Measurements from ENCODE around the gene TSPO2.
A peak's percentile ranks its signal among the peaks of the same experiment; 100 is the strongest.
"Not testable (repeated sequence)": the region's sequence is repeated elsewhere in the genome, so short reads cannot be mapped to it uniquely, and the experiment has no call there.

TSPO2 gene

GRCh38 chr6:40999569-40999968, 42.7 kb upstream of the TSPO2 start:
- TF ChIP-seq ZFP30 (CRISPR knock-in tag; IDR thresholded peaks at IDR 0.05) (no peak), ZNF70 (CRISPR knock-in tag; IDR thresholded peaks at IDR 0.05) (no peak), SNAI2 (CRISPR knock-in tag; IDR thresholded peaks at IDR 0.05) (no peak), RARB (CRISPR knock-in tag; IDR thresholded peaks at IDR 0.05) (no peak)
- TF ChIP-seq, protein P1, sequence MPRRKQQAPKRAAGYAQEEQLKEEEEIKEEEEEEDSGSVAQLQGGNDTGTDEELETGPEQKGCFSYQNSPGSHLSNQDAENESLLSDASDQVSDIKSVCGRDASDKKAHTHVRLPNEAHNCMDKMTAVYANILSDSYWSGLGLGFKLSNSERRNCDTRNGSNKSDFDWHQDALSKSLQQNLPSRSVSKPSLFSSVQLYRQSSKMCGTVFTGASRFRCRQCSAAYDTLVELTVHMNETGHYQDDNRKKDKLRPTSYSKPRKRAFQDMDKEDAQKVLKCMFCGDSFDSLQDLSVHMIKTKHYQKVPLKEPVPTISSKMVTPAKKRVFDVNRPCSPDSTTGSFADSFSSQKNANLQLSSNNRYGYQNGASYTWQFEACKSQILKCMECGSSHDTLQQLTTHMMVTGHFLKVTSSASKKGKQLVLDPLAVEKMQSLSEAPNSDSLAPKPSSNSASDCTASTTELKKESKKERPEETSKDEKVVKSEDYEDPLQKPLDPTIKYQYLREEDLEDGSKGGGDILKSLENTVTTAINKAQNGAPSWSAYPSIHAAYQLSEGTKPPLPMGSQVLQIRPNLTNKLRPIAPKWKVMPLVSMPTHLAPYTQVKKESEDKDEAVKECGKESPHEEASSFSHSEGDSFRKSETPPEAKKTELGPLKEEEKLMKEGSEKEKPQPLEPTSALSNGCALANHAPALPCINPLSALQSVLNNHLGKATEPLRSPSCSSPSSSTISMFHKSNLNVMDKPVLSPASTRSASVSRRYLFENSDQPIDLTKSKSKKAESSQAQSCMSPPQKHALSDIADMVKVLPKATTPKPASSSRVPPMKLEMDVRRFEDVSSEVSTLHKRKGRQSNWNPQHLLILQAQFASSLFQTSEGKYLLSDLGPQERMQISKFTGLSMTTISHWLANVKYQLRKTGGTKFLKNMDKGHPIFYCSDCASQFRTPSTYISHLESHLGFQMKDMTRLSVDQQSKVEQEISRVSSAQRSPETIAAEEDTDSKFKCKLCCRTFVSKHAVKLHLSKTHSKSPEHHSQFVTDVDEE (CRISPR knock-in tag; IDR thresholded peaks at IDR 0.05), result no peak

DNA sequence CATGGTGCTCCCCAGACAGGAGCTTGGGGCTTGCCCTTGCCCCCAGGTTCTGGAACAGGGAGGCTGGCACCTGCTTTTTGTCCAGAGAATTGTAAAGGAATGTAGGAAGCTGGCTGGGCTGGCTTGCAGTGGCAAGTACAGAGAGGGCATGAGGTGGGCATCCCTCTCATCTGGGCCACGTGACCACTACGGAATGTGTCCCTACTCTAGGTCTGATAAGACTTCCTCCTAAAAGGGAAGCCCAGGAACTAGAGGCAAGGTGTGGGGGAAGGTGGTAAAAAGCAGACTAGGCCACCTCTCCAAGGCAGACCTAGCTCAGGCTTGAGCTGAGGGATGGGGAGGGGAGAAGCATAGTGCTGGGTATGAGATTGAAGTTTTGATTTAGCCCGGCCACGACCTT, 42.0 kb upstream of the TSPO2 start:
- ATAC-seq, result no peak
- TF ChIP-seq SNAI2 (CRISPR knock-in tag; IDR thresholded peaks at IDR 0.05) (no peak), ZFP30 (CRISPR knock-in tag; IDR thresholded peaks at IDR 0.05) (no peak), CSDC2 (CRISPR knock-in tag; IDR thresholded peaks at IDR 0.05) (no peak), RARB (CRISPR knock-in tag; IDR thresholded peaks at IDR 0.05) (no peak), PATZ1 (CRISPR knock-in tag; IDR thresholded peaks at IDR 0.05; ENCODE audit: borderline replicate concordance) (no peak), ZNF70 (CRISPR knock-in tag; IDR thresholded peaks at IDR 0.05) (no peak), BACH2 (CRISPR knock-in tag; IDR thresholded peaks at IDR 0.05; ENCODE audit: borderline replicate concordance) (no peak), CREB5 (CRISPR knock-in tag; IDR thresholded peaks at IDR 0.05; ENCODE audit: low read depth) (no peak), ZNF8 (CRISPR knock-in tag; IDR thresholded peaks at IDR 0.05) (no peak), GLIS3 (CRISPR knock-in tag; IDR thresholded peaks at IDR 0.05) (no peak), TOX (CRISPR knock-in tag; IDR thresholded peaks at IDR 0.05; ENCODE audit: borderline replicate concordance) (no peak), ZNF565 (CRISPR knock-in tag; conservative IDR thresholded peaks at IDR 0.05; ENCODE audit: low read depth) (no peak), ARNTL (CRISPR knock-in tag; IDR thresholded peaks at IDR 0.05; ENCODE audit: borderline replicate concordance, low read depth) (no peak), OSR1 (CRISPR knock-in tag; IDR thresholded peaks at IDR 0.05) (no peak), ZC3H10 (CRISPR knock-in tag; IDR thresholded peaks at IDR 0.05) (no peak), PPARA (CRISPR knock-in tag; IDR thresholded peaks at IDR 0.05; ENCODE audit: borderline replicate concordance) (no peak)
- TF ChIP-seq, protein P2, sequence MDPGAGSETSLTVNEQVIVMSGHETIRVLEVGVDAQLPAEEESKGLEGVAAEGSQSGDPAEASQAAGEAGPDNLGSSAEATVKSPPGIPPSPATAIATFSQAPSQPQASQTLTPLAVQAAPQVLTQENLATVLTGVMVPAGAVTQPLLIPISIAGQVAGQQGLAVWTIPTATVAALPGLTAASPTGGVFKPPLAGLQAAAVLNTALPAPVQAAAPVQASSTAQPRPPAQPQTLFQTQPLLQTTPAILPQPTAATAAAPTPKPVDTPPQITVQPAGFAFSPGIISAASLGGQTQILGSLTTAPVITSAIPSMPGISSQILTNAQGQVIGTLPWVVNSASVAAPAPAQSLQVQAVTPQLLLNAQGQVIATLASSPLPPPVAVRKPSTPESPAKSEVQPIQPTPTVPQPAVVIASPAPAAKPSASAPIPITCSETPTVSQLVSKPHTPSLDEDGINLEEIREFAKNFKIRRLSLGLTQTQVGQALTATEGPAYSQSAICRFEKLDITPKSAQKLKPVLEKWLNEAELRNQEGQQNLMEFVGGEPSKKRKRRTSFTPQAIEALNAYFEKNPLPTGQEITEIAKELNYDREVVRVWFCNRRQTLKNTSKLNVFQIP (CRISPR knock-in tag; IDR thresholded peaks at IDR 0.05; ENCODE audit: borderline replicate concordance, low read depth), result no peak

More at GRCh38 chr6:40999569-40999968, 42.7 kb upstream of the TSPO2 start:
- ATAC-seq, result peak; percentile 71

- no peak for TF ChIP-seq TOX (CRISPR knock-in tag; IDR thresholded peaks at IDR 0.05; ENCODE audit: borderline replicate concordance)
- TF ChIP-seq ZNF70 (CRISPR knock-in tag; IDR thresholded peaks at IDR 0.05), result no peak
- no peak for TF ChIP-seq ISL1 (CRISPR knock-in tag; IDR thresholded peaks at IDR 0.05)
- TF ChIP-seq PPARA (CRISPR knock-in tag; IDR thresholded peaks at IDR 0.05; ENCODE audit: borderline replicate concordance), result no peak
- no peak for ATAC-seq
Observed at GRCh38 chr6:41002168-41002567, 40.1 kb upstream of the TSPO2 start.

GRCh38 chr6:41006217-41006616, 36.0 kb upstream of the TSPO2 start:
- ATAC-seq, result peak; percentile 98

DNA sequence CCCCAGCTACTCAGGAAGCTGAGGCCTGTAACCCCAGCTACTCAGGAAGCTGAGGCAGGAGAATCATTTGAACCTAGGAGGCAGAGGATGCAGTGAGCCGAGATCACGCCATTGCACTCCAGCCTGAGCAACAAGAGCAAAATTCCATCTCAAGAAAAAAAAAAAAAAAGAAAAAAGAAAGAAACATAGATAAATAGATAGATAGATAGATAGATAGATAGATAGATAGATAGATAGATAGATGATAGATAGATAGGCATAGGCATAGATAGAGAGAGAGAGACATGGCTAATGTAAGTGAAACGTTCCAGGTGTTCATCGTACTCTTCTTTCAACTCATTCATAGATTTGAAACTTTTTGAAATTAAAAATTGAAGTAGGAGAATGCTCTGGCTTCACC, 35.3 kb upstream of the TSPO2 start:
- ATAC-seq, result not testable (repeated sequence)
